ENCODE data around the gene SERPINI1.

SERPINI1 gene

GRCh38 chr3:167734498-167735232 lies 856 bp upstream of the SERPINI1 start, which contains the start of gene PDCD10:
TSS of gene PDCD10 (minus strand) at chr3:167734892. CDS start at chr3:167720157, 14,735 bp downstream.
- peak; percentile 98 for DNase-seq

- DNase-seq: no peak
These were observed 805 bp downstream of the SERPINI1 start for GRCh38 chr3:167736264-167736787.

GRCh38 chr3:167736997-167737396 lies 1.5 kb downstream of the SERPINI1 start:
- DNase-seq: no peak

GRCh38 chr3:167738037-167738436 lies 2.5 kb downstream of the SERPINI1 start:
- DNase-seq: no peak

GRCh38 chr3:167739190-167739810 lies 3.8 kb downstream of the SERPINI1 start:
- no peak for DNase-seq

- DNase-seq: no peak
These were observed 5.6 kb downstream of the SERPINI1 start for GRCh38 chr3:167740961-167741587.

- DNase-seq: no peak
These were observed 6.8 kb downstream of the SERPINI1 start for GRCh38 chr3:167742338-167742737.

- no peak for DNase-seq
These were observed 8.3 kb downstream of the SERPINI1 start for GRCh38 chr3:167743799-167744198.

- DNase-seq: no peak
These were observed 13.7 kb downstream of the SERPINI1 start for GRCh38 chr3:167749209-167749608.

GRCh38 chr3:167749728-167750127 lies 14.2 kb downstream of the SERPINI1 start:
- no peak for DNase-seq

GRCh38 chr3:167750272-167750971 lies 14.9 kb downstream of the SERPINI1 start:
- DNase-seq: no peak

- no peak for DNase-seq
These were observed 18.5 kb downstream of the SERPINI1 start for GRCh38 chr3:167754049-167754448.

- no peak for DNase-seq
These were observed 25.8 kb downstream of the SERPINI1 start for GRCh38 chr3:167761302-167761701.

GRCh38 chr3:167762296-167762695 lies 26.8 kb downstream of the SERPINI1 start:
- no peak for DNase-seq

GRCh38 chr3:167772992-167773391 lies 37.5 kb downstream of the SERPINI1 start:
- DNase-seq: no peak

GRCh38 chr3:167773584-167773983 lies 38.1 kb downstream of the SERPINI1 start:
- DNase-seq: no peak

- no peak for DNase-seq
These were observed 40.7 kb downstream of the SERPINI1 start for GRCh38 chr3:167776066-167776685.

GRCh38 chr3:167777356-167777755 lies 41.8 kb downstream of the SERPINI1 start:
- DNase-seq: no peak

GRCh38 chr3:167780214-167780883 lies 44.8 kb downstream of the SERPINI1 start:
- no peak for DNase-seq

GRCh38 chr3:167783781-167784180 lies 48.3 kb downstream of the SERPINI1 start:
- DNase-seq: no peak

- DNase-seq: no peak
These were observed 50.3 kb downstream of the SERPINI1 start for GRCh38 chr3:167785790-167786189.

- no peak for DNase-seq
These were observed 51.9 kb downstream of the SERPINI1 start for GRCh38 chr3:167787440-167787839.
